Nephron progenitor cell (in vitro differentiated cells): ENCODE results near the gene DRD3.

Source experiments
- DNase-seq: peaks from one replicate; pipeline ENCODE4 v3.0.0; 2021
- H3K27ac Mint-ChIP-seq: 2 replicates; pipeline ENCODE4 v1.8.0; 2021; ENCODE audit warnings: mild to moderate bottlenecking, moderate library complexity, mixed read lengths
- H3K27me3 Mint-ChIP-seq: 2 replicates; pipeline ENCODE4 v1.8.0; 2021; ENCODE audit warnings: mild to moderate bottlenecking, low read depth, mixed read lengths; ENCODE audit not compliant: poor library complexity
- H3K36me3 Mint-ChIP-seq: 2 replicates; pipeline ENCODE4 v1.8.0; 2021; ENCODE audit warnings: low read depth, mixed read lengths
- H3K4me1 Mint-ChIP-seq: 2 replicates; pipeline ENCODE4 v1.8.0; 2021; ENCODE audit warnings: mixed read lengths
- H3K4me3 Mint-ChIP-seq: 2 replicates; pipeline ENCODE4 v1.8.0; 2021; ENCODE audit warnings: mild to moderate bottlenecking, moderate library complexity, mixed read lengths
- H3K9me3 Mint-ChIP-seq: 2 replicates; pipeline ENCODE4 v1.8.0; 2021; ENCODE audit warnings: mild to moderate bottlenecking, moderate library complexity, mixed read lengths
- CTCF ChIP-seq: fragments of 200-600 bp; sonication (generic); IDR thresholded peaks from 2 replicates; pipeline ENCODE4 v1.5.0; 2021; ENCODE audit warnings: antibody characterized with exemption

DRD3 gene

GRCh38 chr3:114219741-114220140, 40.9 kb upstream of the DRD3 start:
- H3K36me3 Mint-ChIP-seq, result no peaks in the 10 kb centered on the region
- TF ChIP-seq CTCF, result no peak

GRCh38 chr3:114218578-114219185, 39.8 kb upstream of the DRD3 start:
- DNase-seq, result no peak
- Mint-ChIP-seq H3K27ac (no peak overlapping the region), H3K4me3 (no peak overlapping the region), H3K36me3 (no peaks in the 10 kb centered on the region), H3K27me3 (peaks cover 11% of the 10 kb centered on the region), H3K4me1 (peaks cover 6% of the 10 kb centered on the region), H3K9me3 (no peaks in the 10 kb centered on the region)
- TF ChIP-seq CTCF, result no peak

More at GRCh38 chr3:114219741-114220140, 40.9 kb upstream of the DRD3 start:
- H3K27me3 Mint-ChIP-seq, result peaks cover 11% of the 10 kb centered on the region
- peaks cover 7% of the 10 kb centered on the region for H3K9me3 Mint-ChIP-seq
- peaks cover 6% of the 10 kb centered on the region for H3K4me1 Mint-ChIP-seq
- H3K4me3 Mint-ChIP-seq, result no peak overlapping the region
- no peak for DNase-seq
- no peak overlapping the region for H3K27ac Mint-ChIP-seq

GRCh38 chr3:114218006-114218405, 39.2 kb upstream of the DRD3 start:
- Mint-ChIP-seq H3K9me3 (no peaks in the 10 kb centered on the region), H3K36me3 (no peaks in the 10 kb centered on the region), H3K27me3 (peaks cover 11% of the 10 kb centered on the region), H3K4me3 (no peak overlapping the region), H3K4me1 (peaks cover 6% of the 10 kb centered on the region), H3K27ac (no peak overlapping the region)
- TF ChIP-seq CTCF, result no peak
- no peak for DNase-seq

- DNase-seq, result no peak
- no peak for TF ChIP-seq CTCF
- no peaks in the 10 kb centered on the region for H3K36me3 Mint-ChIP-seq
- H3K27me3 Mint-ChIP-seq, result peaks cover 14% of the 10 kb centered on the region
- peaks cover 6% of the 10 kb centered on the region for H3K4me1 Mint-ChIP-seq
- no peak overlapping the region for H3K4me3 Mint-ChIP-seq
- H3K27ac Mint-ChIP-seq, result no peak overlapping the region
- no peaks in the 10 kb centered on the region for H3K9me3 Mint-ChIP-seq
Observed at GRCh38 chr3:114217266-114217665, 38.4 kb upstream of the DRD3 start.

GRCh38 chr3:114216186-114216970, 37.5 kb upstream of the DRD3 start:
- Mint-ChIP-seq H3K9me3 (no peaks in the 10 kb centered on the region), H3K36me3 (no peaks in the 10 kb centered on the region), H3K4me1 (peaks cover 6% of the 10 kb centered on the region), H3K27me3 (peaks cover 9% of the 10 kb centered on the region), H3K27ac (no peak overlapping the region), H3K4me3 (no peak overlapping the region)
- TF ChIP-seq CTCF, result no peak
- DNase-seq, result no peak
